Measurements from ENCODE around the gene PLEKHA1. TPM values are rescaled to one million over a fixed set of nuclear protein-coding genes. Genes with fewer than 3 reads are reported as not detected.

PLEKHA1 gene
- total RNA-seq, 1 donor from 2014 or later = 35.3 TPM

DNA sequence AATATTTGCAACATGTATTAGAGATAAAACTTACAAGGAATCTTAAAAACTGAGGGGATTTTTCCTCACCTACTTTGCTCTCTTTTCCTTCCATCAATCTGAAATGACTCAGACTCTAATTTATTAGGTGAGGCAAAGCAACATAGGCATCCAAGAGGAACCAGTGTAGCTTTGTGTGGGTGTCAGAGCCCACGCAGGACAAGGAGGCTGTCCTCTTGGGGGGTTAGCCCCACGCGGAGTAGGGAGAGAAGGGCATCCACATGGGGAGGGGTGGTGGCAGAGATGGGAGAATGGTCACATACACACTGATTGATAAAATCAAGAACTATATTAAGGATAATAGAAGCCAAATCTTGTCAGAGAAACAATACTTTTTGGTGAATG is 46.1 kb downstream of the PLEKHA1 start:
- TF ChIP-seq, protein P1, sequence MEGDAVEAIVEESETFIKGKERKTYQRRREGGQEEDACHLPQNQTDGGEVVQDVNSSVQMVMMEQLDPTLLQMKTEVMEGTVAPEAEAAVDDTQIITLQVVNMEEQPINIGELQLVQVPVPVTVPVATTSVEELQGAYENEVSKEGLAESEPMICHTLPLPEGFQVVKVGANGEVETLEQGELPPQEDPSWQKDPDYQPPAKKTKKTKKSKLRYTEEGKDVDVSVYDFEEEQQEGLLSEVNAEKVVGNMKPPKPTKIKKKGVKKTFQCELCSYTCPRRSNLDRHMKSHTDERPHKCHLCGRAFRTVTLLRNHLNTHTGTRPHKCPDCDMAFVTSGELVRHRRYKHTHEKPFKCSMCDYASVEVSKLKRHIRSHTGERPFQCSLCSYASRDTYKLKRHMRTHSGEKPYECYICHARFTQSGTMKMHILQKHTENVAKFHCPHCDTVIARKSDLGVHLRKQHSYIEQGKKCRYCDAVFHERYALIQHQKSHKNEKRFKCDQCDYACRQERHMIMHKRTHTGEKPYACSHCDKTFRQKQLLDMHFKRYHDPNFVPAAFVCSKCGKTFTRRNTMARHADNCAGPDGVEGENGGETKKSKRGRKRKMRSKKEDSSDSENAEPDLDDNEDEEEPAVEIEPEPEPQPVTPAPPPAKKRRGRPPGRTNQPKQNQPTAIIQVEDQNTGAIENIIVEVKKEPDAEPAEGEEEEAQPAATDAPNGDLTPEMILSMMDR (IDR thresholded peaks at IDR 0.05; ENCODE audit: insufficient read depth, low read length, severe bottlenecking) = no peak
- H3K36me3 ChIP-seq (ENCODE audit: control insufficient read depth, insufficient read depth, low read length) = peaks cover 4% of the 10 kb centered on the region
- no peak overlapping the region for H3K4me3 ChIP-seq (ENCODE audit: low read depth, low read length)
- FAIRE-seq (no peak), DNase-seq (ENCODE audit: low read depth) (no peak)
- no peaks in the 10 kb centered on the region for H3K27me3 ChIP-seq (ENCODE audit: control insufficient read depth, insufficient read depth, low read length)

GRCh38 chr10:122421054-122421625 is 46.6 kb downstream of the PLEKHA1 start:
- DNase-seq (ENCODE audit: low read depth) = peak; percentile 84
- peaks cover 3% of the 10 kb centered on the region for H3K36me3 ChIP-seq (ENCODE audit: control insufficient read depth, insufficient read depth, low read length)
- no peaks in the 10 kb centered on the region for H3K27me3 ChIP-seq (ENCODE audit: control insufficient read depth, insufficient read depth, low read length)
- FAIRE-seq = no peak
- TF ChIP-seq, protein P1 (IDR thresholded peaks at IDR 0.05; ENCODE audit: insufficient read depth, low read length, severe bottlenecking) = no peak
- H3K4me3 ChIP-seq (ENCODE audit: low read depth, low read length) = no peak overlapping the region

DNA sequence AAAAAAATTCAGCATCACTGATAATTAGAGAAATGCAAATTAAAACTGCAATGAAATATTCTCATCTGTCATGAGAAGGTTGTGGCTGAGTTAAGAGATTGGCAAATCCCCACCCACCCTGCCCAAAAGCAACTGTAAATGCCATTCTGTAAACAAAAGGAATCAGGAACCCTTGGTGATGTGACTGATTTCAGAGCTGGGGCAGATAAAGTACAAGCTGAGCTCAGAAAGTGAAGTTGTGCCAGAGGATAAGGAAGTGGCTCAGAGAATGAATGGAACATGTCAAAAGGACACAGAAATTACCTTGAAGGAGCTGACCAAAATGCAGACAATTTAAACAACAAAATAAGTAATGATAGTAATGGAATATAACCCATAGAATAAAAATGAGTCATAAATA is 47.2 kb downstream of the PLEKHA1 start:
- TF ChIP-seq, protein P1 (IDR thresholded peaks at IDR 0.05; ENCODE audit: insufficient read depth, low read length, severe bottlenecking) = no peak
- H3K36me3 ChIP-seq (ENCODE audit: control insufficient read depth, insufficient read depth, low read length) = peaks cover 1% of the 10 kb centered on the region
- FAIRE-seq (no peak), DNase-seq (ENCODE audit: low read depth) (no peak)
- no peaks in the 10 kb centered on the region for H3K27me3 ChIP-seq (ENCODE audit: control insufficient read depth, insufficient read depth, low read length)
- no peak overlapping the region for H3K4me3 ChIP-seq (ENCODE audit: low read depth, low read length)

GRCh38 chr10:122422266-122422989 is 47.9 kb downstream of the PLEKHA1 start:
- FAIRE-seq (no peak), DNase-seq (ENCODE audit: low read depth) (no peak)
- Histone ChIP-seq H3K27me3 (ENCODE audit: control insufficient read depth, insufficient read depth, low read length) (no peaks in the 10 kb centered on the region), H3K4me3 (ENCODE audit: low read depth, low read length) (no peak overlapping the region), H3K36me3 (ENCODE audit: control insufficient read depth, insufficient read depth, low read length) (peaks cover 1% of the 10 kb centered on the region)
- TF ChIP-seq, protein P1 (IDR thresholded peaks at IDR 0.05; ENCODE audit: insufficient read depth, low read length, severe bottlenecking) = no peak

DNA sequence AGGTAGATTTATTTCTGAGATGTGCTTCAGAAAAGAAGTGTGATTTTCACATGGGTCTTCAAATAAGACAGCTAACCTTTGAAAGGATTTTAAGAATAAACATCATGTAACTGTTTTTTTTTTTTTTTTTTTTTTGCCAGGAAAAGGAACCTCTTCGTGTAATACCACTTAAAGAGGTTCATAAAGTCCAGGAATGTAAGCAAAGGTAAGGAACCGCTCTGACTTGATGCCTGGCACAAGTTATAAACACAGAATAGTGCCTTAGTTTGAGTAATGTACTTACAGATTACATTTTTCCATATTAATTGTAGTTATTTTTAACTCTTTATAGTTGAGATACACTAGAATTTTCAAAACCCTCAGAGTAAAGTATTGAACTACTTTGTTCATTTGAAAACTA is 49.6 kb downstream of the PLEKHA1 start:
- FAIRE-seq = no peak
- peaks cover 4% of the 10 kb centered on the region for H3K36me3 ChIP-seq (ENCODE audit: control insufficient read depth, insufficient read depth, low read length)

More for the DNA sequence above, 49.6 kb downstream of the PLEKHA1 start:
- TF ChIP-seq, protein P1 (IDR thresholded peaks at IDR 0.05; ENCODE audit: insufficient read depth, low read length, severe bottlenecking) = no peak
- Histone ChIP-seq H3K27me3 (ENCODE audit: control insufficient read depth, insufficient read depth, low read length) (no peaks in the 10 kb centered on the region), H3K4me3 (ENCODE audit: low read depth, low read length) (no peak overlapping the region)
- DNase-seq (ENCODE audit: low read depth) = no peak
